Activated CD4-positive, CD25-positive, alpha-beta regulatory T cell treated with anti-CD3 and anti-CD28 coated beads, Interleukin-2, amount 50 U/mL, for 16 hours (primary cell): ENCODE data around the gene LMNTD1.
"Not testable (repeated sequence)": the region's sequence is repeated elsewhere in the genome, so short reads cannot be mapped to it uniquely, and the experiment has no call there.

Experiments
- DNase-seq: peaks from one replicate; pipeline ENCODE4 v3.0.0-alpha.2; 2020; ENCODE audit warnings: low read depth, low spot score

The LMNTD1 gene, protein sequence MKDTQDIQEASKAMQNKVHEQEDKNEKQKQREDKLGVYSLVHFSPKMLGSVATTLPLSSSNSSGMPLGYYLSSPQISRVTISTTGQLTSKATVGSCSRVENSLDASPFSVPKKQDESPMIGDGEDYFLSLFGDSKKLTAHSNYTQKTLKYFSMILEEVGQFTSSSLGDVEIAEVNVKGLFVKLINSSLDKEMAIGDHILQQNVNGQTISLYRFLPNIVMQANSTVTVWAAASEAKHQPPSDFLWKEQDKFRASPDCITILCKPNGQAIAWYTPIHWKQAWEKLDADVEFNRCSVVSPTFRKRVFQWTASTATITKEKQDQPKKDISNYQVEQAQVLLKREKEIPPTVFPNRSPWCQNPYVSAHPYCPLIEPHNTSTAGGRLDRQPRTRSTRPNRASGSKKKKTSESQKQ

DNA sequence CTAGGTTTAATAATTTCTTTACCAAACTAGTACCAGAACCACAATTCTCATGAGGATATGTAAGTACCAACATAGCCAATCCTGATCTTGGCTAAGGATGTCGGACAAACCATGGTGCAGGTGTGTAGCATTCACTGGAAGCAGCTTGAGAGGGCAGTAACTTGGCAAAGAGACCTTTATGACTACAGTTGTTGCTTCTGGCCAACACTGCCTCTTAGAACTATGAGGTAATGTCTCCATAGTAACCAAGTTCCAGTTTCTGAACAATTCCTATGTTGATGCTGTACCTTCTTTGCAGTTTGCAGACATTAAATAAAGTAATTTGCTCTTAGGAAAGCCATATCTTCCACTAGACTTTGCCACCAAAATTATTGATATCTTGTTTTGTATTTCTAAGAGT is at the start of gene LMNTD1:
LMNTD1 (minus strand) TSS at position 186 of the 400 bp plus-strand sequence. CDS start 324 bp downstream, outside the sequence.
- no peak for DNase-seq

DNA sequence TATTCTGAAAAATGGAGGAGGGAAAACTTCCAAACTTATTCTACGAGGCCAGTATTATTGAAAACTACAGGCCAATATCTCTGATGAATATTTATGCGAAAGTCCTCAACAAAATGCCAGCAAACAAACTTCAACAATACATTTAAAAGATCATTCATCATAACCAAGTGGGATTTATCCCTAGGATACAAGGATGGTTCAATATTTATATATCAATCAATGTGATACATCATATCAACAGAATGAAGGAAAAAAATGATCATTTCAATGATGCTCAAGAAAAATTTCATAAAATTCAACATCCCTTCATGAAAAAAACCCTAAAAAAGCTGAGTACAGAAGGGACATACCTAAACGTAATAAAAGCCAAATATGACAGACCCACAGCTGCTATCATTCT is 45.9 kb upstream of the LMNTD1 start:
- no peak for DNase-seq

DNA sequence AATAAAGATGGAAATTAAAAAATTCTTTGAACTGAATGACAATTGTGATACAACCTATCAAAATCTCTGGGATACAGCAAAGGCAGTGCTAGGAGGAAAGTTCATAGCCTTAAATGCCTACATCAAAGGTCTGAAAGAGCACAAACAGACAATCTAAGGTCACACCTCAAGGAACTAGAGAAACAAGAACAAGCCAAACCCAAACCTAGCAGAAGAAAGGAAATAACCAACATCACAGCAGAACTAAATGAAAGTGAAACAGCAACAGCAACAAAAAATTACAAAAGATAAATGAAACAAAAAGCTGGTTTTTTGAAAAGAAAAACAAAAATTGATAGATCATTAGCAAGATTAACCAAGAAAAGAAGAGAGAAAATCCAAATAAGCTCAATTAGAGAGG is 42.4 kb upstream of the LMNTD1 start:
- DNase-seq: not testable (repeated sequence)

DNA sequence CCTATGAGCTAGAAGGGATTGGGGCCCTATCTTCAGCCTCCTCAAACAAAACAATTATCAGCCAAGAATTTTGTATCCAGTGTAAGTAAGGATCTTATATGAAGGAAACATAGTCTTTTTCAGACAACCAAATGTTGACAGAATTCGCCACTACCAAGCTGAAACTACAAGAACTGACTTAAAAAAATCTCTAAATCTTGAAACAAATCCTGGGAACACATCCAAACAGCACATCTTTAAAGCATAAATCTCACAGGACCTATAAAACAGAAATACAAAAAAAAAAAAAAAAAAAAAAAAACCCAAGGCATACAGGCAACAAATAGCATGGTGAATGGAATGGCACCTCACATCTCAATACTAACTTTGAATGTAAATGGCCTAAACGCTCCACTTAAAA is 41.3 kb upstream of the LMNTD1 start:
- DNase-seq: no peak

DNA sequence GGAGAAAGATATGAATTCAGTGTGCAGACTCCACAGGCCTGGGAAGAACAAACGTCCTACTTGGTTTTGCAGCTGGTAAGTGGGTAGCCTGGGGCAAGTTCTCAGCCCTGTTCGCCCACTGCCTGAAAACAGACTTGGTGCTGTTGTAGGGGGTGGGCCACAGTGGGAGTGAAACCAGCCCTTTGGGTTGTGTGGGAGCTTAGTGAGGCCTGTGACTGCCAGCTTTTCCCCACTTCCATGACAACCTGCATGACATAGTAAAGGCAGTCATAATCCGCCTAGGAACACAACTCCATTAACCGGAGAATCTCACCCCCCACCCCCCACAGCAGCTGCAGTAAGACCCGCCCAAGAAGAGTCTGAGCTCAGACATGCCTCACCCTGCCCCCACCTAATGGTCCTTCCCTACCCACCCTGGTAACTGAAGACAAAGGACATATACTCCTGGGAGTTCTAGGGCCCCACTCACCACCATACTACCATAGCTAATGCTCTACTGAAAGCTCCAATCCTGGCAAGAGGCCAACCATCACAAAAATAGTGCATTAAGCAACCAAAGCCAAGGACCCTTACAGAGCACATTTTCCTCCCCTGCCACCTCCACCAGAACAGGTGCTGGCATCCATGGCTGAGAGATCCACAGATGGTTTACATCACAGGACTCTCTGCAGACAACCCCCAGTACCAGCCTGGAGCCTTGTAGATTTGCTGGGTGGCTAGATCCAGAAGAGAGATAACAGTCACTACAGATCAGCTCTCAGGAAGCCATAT is 39.8 kb upstream of the LMNTD1 start:
- no peak for DNase-seq

DNA sequence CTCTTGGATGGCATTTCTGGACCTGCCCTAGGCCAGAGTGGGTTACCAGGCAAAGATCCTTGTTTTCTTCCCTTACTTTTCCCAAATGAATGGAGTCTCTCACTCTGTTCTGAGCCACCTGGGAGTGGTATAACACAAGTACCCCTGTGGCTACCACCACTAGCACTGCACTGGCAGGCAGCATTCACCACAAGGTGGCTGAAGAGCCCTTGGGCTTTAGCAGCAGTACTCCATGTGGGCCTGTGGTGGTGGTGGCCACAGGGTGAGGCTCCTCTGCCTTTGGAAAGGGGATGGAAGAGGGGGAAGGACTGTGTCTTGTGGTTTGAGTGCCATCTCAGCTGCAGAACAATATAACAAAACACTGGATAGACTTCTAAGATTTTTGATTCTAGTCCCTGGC is 38.1 kb upstream of the LMNTD1 start:
- no peak for DNase-seq

DNA sequence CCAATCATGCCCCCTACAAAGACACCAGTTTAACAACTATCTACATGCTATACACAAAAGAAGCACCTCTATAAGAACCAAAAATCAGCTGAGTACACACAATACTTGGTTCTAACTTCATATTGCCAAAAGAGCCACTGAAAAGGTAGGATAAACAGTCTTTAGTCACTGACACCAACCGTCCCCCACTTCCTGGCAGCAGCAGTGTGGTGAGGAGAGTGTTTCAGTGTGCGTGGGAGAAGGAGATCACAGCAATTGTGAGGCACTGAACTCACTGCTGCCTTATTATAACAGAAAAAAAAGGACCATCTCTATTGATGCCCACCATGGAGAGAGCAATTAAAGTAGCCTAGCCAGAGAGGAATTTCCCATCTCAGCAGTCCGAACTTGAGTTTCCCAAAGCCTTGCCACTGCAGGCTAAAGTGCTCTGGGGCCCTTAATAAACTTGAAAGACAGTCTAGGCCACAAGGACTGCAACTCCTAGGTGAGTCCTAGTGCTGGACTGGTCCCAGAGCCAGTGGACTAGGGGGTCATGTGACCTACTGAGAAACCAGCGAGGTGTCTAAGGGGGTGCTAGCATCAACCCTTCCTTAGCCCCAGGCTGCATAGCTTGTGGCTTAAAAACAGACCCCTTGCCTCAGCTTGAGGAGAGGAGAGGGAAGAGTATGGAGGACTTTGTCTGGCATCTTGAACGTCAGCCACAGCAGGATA is 37.1 kb upstream of the LMNTD1 start:
- DNase-seq: no peak

DNA sequence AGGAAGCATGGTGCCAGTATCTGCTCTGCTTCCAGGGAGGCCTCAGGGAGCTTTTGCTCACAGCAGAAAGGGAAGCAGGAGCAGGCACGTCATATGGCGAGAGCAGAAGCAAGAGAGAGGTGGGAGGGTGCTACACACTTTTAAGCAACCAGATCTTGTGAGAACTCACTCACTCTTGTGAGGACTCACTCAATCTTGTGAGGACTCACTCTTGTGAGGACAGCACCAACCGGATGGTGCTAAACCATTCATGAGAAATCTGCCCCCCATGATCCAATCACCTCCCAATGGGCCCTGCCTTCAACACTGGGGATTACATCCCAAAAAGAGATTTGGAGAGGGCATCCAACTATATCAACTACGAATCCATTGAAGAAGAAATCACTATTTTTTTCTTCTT is 34.3 kb upstream of the LMNTD1 start:
- no peak for DNase-seq

DNA sequence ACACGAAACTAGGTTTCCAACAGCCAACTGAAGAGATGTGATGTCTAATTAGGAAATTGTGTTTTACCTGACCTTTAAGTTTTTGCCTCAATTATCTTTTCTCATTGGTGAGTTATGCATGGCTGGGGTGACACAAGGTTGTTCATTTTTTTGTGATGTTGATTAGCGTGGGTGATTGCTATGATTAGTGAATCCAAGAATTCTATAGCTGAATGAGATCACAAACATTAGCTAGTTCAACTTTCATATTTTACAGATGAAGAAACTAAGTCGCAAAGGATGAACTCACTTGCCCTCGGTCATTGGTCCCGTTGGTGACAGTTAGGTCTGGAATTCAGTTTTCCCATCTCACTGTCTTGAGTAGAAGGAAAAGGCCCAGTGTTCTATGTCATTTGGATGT is 32.6 kb upstream of the LMNTD1 start:
- no peak for DNase-seq

DNA sequence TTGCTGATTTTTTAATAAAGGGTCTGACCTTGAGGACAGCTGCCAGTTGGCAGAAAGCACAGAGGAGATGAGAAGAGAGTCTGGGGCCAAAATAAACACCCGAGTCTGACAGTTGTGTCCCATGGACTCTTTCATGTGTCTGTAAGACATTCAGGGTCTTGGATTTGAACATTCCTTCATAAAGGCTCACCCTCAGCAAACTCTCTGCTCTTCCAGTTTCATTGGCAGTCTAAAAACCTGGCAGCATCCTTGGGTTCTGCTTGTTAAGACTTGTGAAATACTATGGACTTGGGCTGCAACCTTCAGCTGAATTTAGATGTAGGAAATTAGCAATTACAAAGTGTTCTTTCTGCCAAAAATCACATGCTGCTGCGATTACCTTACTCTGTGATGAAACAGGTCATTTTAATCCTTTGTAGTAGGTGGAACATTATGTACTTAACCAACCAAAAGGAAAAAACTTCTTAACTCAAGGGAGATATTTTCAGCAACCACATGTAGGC is 32.0 kb upstream of the LMNTD1 start:
- DNase-seq: no peak

DNA sequence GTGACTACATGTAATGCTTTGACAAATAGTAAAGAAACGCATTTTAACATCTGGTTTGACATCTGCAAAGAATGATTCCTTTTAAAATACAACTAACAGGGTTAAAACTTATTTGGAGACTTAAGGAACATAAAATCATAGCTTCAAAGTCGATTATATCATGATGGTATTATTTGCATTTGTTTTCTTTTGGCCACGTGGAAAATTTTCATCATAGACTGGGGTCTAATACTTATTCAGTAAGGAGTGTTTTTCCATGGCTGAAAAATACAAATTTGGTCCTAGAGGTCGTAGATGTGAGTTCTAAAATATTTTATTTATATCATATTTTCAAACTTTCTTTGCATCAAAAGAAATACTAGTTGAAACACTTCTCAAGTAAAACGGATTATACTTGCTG is 31.5 kb upstream of the LMNTD1 start:
- no peak for DNase-seq

DNA sequence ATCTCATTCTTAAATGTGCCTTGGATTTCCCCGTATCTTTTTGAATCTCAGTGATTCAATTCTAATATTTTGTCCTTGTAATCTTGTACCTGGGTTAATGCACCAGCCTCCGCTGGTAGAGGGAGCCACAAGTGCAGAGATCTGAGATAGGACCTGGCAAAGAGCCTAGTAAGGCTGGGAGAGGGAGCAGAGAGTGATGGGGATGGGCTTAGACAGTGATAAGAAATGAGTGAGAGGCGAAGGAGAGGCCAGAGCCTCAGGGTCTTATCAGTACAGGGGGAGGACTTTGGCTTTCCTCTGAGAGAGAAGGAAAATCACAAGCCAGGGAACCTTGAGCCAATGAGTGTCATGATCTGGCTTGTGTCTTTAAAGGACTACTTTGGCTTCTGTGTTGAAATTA is 30.5 kb upstream of the LMNTD1 start:
- no peak for DNase-seq

DNA sequence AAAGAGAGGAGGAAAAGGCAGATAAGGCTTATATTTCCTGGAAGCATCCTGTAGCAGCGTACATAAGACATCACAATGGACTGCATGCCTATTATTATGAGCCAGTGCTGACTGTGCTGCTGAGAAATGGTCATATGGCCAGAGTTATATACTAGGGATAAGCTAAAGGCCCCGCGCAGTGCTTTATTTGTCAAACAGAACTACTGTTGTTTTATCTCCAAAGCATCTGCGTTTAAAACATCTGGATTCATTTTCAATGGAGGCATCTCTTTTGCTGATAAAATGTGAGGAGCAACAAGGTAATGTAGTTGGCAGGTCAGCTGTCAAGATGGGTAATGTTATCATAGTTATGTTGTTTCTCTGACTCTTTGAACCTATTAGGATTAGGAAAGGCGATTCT is 28.0 kb upstream of the LMNTD1 start:
- no peak for DNase-seq

DNA sequence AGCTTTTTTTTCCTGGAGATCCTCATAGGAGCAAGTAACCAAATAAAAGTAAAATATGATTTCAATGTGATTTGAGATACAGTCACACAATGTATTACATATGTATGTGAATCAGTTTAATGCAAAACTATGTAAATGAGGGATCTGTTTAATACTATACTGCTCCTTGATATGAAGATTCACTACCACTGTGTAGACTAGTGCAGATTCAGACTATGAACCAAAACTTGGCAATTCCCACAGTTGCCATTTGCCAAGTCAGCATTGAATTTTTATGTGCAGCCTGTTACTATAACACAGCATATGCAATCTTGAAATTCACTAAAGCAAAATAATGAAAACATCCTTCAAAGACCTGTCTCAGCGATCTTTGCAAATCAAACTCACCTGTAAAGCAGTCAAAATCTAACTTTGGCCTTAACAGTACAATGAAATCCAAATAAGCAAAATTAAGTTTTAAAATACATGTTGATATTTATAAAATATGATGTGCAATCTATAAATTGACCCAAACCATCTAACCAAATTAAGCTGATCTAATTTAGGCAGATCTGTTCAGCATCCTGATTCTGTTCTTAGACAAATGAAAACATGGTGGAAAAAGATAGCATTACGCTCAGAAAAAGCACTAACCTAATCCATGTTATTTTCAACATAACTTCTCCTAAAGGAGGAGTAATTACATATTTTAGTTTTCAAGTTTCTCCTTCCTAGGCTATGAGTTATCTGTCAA is 25.5 kb upstream of the LMNTD1 start:
- no peak for DNase-seq

DNA sequence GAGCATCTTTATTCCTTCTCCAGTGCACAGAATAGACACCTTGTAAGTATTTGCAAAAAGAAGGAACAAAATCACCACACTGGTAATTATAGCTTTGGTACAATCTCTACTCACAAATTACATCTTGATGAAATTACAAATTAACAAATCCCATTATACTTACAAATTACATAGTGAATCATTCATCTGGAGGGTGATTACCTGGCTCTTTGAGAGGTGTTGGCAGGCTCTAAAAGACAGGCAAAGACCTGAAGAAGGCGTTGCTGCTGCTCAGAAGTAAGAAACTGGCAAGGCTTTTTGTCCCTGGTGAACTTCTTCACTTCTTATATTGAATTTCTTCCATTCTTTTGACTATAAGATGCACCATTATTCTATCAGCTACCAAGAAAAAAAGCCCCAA is 21.7 kb upstream of the LMNTD1 start:
- DNase-seq: no peak

DNA sequence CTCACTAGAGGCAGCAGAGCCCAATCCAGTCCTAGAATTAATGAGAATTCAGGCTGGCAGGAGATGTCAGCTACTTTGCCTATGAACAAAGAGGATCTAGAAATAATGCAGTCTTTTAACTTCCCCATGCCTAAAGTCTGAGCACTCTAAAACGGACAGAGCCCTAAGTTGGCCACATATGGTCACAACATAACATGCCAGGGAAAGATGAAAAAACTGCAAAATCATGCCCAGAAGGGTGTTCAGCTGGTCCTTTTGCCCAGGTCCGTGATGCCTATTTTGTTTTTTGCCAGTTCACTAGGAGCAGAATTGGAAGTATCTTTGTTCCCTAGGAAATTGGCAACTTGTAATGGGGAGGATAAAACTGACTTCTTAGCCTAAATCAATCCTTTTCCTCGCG is 20.3 kb upstream of the LMNTD1 start:
- DNase-seq: no peak

DNA sequence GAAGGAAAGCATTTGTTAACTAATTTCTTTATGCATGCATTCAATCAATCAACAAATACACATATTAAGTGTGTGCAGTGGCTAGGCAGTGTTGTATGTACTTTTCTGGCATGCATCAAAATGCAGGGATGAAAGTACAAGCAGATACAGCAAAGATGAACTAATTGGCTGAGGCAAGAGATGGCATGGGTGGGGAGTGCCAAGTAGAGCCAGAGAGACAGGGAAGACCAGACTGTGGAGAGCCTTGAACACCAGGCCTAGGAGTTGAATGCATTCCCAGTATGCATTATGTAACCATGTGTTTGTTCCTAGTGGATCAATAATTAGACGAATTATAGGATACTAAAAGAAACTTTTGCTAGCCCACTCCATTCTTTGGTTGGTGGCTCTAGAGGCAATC is 17.3 kb upstream of the LMNTD1 start:
- no peak for DNase-seq

DNA sequence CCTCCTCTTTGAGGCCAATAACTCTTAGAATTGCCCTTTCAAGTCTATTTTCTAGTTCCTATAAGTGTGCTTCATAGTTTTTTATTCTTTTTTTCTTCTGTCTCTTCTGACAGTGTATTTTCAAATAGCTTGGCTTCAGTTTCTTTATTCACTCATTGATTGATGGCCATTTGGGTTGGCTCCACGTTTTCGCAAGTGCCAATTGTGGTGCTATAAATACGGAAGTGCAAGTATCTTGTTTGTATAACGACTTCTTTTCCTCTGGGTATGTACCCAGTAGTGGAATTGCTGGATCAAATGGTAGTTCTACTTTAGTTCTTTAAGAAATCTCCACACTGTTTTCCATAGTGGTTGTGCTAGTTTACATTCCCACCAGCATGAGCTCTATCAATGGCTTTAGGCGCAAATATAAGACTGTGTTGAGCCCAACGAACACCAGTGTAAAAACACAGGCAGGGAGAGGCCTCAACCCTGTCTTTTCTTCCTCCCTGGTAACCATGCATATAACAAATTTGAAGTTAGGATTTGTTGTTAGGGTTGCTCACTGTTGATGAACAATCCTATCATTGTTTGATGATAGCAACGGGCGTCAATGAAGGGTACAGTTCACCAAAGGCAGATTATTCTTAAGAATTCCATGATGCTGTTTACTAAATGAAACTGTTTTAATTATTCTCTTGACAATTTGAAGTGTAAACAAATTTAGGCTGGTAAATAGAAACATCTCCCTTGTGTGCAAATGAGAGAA is 13.3 kb upstream of the LMNTD1 start:
- no peak for DNase-seq

DNA sequence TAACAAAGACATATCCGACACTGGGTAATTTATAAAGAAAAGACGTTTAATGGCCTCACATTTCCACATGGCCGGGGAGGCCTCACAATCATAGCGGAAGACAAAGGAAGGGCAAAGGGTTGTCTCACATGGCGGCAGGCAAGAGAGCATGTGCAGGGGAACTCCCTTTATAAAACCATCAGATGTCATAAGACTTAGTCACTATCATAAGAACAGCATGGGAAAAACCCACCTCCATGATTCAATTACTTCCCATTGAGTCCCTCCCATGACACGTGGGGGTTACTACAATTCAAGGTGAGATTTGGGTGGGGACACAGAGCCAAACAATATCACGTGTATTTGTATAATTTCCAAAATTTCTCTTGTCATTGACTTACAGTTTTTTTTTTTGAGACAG is 5.5 kb upstream of the LMNTD1 start:
- DNase-seq: no peak

DNA sequence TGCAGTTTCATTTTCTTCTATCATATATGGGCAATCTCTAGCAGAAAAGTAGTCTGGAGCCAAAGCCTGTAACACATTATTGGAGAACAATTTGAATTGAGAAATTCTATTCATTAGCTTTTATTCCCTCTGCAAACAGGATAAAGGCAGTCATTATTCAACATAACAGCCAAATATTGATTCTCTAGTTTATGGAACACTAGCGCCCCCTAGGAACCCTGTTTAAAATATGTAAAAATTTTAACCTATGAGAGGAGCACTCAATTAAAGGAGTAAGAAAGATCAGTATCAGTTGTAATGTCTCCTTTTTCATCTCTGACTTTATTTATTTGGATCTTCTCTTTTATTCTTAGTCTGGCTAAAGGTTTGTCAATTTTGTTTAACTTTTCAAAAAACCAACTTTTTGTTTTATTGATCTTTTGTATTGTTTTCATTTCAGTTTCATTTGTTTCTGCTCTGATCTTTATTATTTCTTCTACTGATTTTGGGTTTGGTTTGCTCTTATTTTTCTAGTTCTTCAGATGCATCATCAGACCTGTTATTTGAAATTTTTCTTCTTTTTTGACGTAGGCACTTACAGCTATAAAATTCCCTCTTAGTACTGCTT is 4.8 kb upstream of the LMNTD1 start:
- no peak for DNase-seq
